HG02938 (cell line): ENCODE measurements around the gene EPB41L3.
"Not testable (repeated sequence)": the region's sequence is repeated elsewhere in the genome, so short reads cannot be mapped to it uniquely, and the experiment has no call there.

ENCODE experiments used
- ATAC-seq: cut with Tn5 transposase; IDR thresholded peaks from one replicate; pipeline ENCODE4 v1.9.1; 2021; ENCODE audit warnings: mild to moderate bottlenecking, moderate library complexity; ENCODE audit not compliant: unreplicated experiment

The EPB41L3 gene

DNA sequence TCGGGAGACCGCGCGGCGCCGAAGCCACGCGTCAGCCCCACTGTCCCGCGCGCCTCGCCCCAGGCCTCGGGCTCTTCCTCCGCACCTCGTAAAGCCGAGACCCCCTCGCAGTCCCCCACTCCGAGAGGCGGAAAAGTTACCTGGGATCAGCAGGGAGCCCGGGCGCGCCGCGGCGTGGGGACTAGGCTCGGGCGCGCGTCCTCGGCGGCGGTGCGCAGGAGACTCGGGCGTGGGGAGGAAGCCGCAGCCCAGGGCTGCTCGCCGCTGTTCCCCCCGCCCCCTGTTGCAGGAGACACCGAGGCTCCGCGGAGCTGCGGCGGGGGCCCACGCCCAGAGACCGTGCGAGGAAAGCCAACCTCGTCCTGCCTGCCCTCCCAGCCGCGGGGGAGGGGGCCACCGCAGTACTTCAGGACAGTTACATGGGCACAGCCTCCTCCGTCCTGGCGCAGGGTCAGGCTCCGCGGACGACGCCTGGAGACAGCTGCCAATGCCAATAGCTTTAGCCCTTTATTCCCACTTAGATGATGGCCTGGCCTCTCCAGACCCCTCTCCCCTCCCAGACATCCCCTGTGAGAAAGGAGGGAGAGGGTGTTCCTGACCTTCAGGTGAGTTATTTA is at the start of gene EPB41L3:
EPB41L3 (minus strand) TSS at position 225 of the 617 bp plus-strand sequence. CDS start 54,814 bp downstream, outside the sequence.
- ATAC-seq = no peak

- ATAC-seq = no peak
Observed at GRCh38 chr18:5588529-5588928, 44.7 kb upstream of the EPB41L3 start.

- no peak for ATAC-seq
Observed at GRCh38 chr18:5585653-5586052, 41.9 kb upstream of the EPB41L3 start.

GRCh38 chr18:5584746-5585417 is 41.1 kb upstream of the EPB41L3 start:
- no peak for ATAC-seq

DNA sequence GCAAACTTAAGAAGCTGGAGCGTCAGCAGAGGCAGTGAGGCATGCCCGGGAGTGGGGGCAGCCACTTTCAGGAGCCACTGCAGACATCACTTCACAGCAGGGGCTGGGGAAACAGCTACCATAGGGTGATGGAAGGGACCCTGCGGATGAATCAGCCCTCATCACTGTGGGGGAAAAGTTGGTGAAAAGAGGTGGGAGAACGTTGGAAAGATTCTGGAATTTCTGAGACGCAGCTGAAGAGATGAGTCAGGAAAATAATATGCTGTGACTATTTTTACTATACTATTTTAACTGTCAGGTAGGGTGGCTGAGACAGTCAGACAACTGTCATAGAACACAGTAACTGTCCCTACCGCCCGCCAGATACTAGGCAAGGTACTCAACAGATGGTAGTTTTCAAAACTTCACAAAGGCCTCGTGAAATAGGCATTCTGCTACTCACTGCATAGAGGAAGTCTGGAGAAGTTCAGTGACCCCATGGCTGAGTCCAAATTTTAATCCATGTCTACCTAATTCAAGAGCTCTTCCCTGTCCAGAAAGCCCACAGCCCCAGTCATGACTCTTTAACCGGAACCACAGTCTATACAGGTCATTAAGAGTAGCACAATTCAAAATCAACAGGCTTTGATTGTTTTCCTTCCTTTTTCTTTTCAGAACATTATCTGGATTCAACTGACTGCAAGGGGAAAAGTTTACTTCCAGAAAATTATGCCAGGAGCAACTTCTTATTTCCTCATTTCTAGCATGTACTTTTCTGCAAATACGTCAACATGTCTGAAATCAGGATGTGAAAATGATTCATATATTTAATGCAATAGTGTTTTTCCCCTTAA is 39.3 kb upstream of the EPB41L3 start:
- no peak for ATAC-seq

GRCh38 chr18:5582076-5582475 is 38.3 kb upstream of the EPB41L3 start:
- ATAC-seq = no peak

DNA sequence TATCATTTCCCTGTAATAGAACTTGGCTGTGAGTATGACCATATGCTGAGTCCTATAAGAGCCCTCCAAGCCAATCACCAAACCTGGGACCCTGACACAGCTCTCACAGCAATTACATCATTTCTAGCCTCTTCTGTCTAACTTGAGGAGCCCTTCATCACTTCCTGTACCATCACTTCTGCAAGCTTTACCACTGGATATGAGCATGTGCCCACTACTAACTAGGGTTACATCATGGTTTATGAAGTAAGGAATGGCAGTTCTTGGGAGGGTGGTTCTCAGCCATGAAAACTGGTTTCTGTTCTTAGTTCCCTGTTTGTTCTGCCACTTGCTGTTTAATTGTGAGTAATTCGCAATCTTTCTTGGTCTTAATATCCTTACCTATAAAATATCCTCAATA is 31.0 kb upstream of the EPB41L3 start:
- no peak for ATAC-seq

- no peak for ATAC-seq
Observed at GRCh38 chr18:5571666-5572065, 27.9 kb upstream of the EPB41L3 start.

DNA sequence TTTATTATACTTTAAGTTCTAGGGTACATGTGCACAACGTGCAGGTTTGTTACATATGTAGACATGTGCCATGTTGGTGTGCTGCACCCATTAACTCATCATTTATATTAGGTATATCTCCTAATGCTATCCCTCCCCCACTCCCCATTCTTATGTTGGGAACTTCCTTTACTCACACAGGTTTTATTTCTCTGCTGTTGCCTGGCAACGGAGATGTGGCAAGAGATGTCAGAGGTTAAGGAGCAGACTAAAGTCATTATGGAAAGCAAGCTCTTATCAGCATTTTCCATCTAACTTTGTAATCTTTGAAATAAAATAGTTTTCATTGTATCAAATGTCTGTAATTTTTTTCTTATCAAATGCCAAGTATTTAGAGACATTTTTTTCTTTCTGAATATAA is 26.8 kb upstream of the EPB41L3 start:
- ATAC-seq = not testable (repeated sequence)

DNA sequence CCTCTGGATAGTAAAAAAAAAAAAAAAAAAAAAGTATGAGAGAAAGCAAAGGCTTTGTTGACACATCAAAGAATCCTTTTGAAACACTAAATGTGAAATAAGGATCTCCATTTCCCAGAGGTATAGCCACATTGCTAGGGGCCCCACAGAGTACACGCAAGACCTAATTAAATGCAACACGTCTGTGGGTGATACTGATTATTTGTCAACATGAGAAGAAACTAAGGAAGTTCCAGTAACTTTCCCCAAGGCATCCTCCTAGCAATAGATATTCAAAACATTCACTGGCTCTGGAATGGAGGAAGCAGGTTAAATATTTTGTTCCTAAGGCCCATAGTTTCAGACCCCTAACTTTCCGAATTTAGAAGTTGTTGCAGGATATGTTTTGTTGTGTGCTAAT is 24.6 kb upstream of the EPB41L3 start:
- ATAC-seq = no peak

DNA sequence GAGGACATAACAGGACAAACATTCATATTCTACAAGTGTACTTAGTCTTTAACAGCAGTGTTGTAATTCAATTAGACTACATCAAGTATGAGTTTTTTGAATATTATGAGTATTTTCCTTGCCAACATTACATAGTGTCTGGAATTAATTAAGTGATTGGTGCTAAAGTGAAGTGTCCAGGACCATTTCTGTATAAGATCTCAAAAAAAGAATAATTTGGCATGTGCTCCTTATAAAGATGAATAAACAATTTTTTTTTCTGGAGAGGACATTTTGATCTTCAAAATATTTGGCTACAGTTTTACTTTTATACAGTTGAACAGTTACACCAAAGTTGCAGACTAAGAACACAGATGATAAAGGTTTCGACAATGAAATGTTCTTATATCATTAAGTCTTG is 15.1 kb upstream of the EPB41L3 start:
- no peak for ATAC-seq

GRCh38 chr18:5556310-5556974 is 12.6 kb upstream of the EPB41L3 start:
- ATAC-seq = no peak

DNA sequence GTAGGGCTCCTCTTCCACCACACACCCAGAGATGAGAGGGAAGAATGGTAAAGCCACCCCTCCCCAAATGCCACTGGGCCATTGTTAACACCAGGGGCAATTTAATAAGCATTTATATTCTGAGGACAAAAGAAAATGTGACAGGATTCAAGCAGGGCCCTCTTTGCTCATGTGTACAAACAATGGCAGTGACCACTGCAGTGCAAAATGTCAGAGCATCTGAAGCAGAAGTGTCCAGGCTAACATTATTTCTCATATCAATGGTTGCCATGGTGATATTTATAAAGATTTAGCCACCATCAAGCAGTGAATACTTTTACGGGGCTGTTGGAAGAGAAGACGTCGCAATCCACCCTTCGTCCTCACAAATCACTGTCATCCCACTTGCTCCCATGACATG is 10.8 kb upstream of the EPB41L3 start:
- ATAC-seq = no peak

DNA sequence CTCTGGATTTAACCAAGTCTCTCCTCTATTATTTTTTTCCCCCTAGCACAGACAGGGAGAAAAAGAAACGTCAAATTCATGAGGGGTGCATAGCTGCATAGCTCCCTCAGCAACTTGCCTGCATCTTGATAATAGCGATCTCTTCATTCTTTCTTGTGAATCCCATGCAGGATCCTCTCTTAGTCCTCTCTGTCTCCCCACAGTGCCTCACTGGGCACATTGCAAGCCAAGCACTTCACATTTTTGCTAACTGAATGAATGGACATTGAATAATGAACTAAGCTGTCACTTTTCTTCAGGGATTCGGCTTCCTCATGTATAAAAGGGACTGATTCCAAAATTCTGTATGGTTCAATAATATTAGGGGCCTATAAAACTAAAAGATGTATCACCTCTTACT is 2.9 kb upstream of the EPB41L3 start:
- ATAC-seq = no peak

DNA sequence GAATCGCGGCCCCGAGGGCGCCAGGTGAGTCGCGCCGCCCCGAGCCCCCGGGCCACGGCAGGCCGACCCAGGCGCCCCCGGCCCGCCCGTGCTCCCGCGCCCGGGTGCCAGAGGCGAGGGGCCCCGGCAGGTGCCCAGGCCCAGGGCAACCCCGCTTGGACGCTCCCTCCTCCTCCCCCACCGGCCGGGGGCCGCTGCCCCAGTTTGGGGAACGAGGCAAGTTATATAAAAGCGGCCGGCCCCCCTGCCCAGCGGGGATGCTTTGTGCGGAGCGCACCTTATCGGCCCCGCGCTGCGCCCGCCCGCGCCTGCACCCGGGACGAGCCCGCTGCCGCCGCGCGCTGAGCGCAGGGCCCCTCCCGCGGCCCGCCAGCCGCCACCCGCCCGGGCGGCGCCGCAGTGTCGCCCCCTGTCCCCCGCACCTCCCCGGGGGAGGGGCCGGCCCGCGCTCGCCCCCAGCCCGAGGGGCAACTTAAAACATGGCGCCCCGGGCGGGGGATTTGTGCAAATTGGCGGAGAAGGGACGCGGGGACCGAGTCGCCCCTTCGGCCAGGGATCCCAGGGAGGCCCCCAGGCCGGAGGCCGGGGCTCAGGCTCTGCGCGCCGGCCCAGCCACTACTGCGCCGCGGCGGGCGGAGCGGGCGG is 639 bp downstream of the EPB41L3 start:
- ATAC-seq = no peak

- ATAC-seq = no peak
Observed at GRCh38 chr18:5542515-5543035, 1.2 kb downstream of the EPB41L3 start.

DNA sequence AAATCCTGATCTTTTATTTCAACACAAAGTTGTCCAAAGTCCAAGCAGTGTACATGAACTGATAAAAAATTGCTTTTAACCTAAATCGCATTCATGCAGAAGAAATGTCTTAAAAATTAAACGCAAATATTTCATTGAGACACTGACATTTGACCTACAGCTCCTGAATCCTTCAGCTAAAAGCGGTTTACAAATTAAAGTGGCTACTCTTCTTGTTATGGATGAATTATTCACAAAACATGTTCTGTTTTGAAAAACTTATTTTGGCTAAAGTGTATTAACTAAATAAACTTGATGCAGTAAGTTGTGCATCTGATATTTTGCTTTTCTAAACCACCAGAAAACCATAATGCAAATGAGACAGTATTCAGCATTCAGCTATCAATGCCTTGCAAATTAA is 2.2 kb downstream of the EPB41L3 start:
- ATAC-seq = no peak

GRCh38 chr18:5539391-5539790 is 4.4 kb downstream of the EPB41L3 start:
- no peak for ATAC-seq

DNA sequence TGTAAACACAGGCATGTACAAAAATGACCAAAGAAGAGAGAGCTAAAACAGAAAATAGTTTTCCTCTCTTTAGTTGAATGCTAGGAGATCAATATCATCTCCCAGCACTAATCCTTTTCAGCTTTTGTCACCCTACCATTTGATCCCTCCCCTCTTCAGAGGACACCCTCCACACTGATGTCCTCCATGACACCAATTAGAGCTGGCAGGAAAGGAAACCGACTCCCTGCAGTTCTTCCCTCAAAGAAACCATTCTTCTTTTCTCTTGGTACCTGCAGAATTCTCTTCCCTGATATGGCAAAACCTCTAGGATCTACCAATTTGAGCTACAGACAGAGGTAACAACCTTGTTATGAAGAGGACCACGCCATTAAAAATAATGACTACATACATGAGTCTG is 5.3 kb downstream of the EPB41L3 start:
- no peak for ATAC-seq

DNA sequence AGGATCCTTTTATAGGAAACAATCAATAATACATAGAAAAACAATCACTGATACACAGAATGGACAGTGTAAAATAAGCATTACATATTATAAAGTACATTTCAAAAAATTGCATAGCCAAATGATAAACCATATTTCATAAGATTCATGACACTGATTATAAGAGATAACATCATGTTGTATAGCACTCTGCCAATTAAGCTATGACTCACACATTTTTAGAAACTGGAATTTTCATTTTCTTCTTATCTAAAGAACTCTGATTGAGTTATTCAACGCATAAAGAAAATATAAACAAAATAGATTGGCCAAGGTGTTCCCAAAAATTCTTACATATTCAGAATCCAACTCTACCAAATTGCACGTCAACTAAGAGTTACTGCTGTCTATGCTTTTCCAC is 5.9 kb downstream of the EPB41L3 start:
- ATAC-seq = no peak

DNA sequence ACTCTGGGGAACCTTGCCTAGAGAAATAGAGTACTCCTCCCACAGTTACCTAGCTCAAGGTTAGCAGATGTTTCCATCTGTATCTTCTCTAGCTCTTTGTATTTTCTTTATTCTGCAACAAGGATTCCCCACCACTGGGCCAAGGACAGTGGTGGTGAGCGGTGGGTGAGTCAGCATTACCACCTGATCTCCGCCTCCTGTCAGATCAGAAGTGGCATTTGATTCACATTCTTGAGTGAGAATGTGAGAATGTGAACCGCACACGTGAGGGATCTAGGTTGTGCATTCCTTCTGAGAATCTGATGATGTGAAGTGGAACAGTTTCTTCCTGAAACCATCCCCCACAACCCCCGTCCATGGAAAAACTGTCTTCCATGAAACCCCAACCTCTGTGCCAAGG is 9.0 kb downstream of the EPB41L3 start:
- ATAC-seq = no peak
